Right lobe of liver (tissue), 4 donors: Measurements from ENCODE around the gene OR10V1.

Source experiments
- CTCF ChIP-seq, 4 donors: fragments of 200-600 bp in 3 of 4; fragments of 450-650 bp in 1 of 4; IDR thresholded peaks; one replicate each; pipeline versions ENCODE4 v1.5.1 to v1.8.0; 2016 to 2022; ENCODE audit warnings: antibody characterized with exemption in 4 of 4, mild to moderate bottlenecking in 2 of 4
- POLR2A ChIP-seq: fragments of 450-650 bp; IDR thresholded peaks from one replicate; pipeline ENCODE4 v1.6.1; 2017; ENCODE audit warnings: antibody characterized with exemption, mild to moderate bottlenecking
- donor health status: DM: no; HTN: no; CAD: no.
- donor health status: DM: no; HTN: no; CAD: no.
- donor health status: DM: no; HTN: yes; CAD: no.

GRCh38 chr11:59761993-59762392 is 48.3 kb upstream of the OR10V1 start:
- TF ChIP-seq CTCF (IDR thresholded peaks at IDR 0.05) (no peak), POLR2A (no peak)
